Measurements from ENCODE around the gene LPP.

- TF ChIP-seq CTCF (conservative IDR thresholded peaks at IDR 0.05; ENCODE audit: low read depth, low read length): 0 out of 2 replicates have a peak, but pooled peaks have one; percentile 1
- no peak for TF ChIP-seq FOS (IDR thresholded peaks at IDR 0.05; ENCODE audit: low read depth, low read length)
- TF ChIP-seq BHLHE40 (IDR thresholded peaks at IDR 0.05; ENCODE audit: low read depth, low read length): no peak
- TF ChIP-seq POLR2A (IDR thresholded peaks at IDR 0.05; ENCODE audit: low read depth, low read length): no peak
Measured at GRCh38 chr3:188584958-188585689, 431.2 kb downstream of the LPP start.
